Stimulated activated CD8-positive, alpha-beta memory T cell treated with anti-CD3 and anti-CD28 coated beads, Interleukin-4, amount 100 ng/mL, for 24 hours (primary cell): ENCODE data around the gene SRGAP3.

Experiments
- DNase-seq: peaks from one replicate; pipeline ENCODE4 v3.0.0-alpha.2; 2020; ENCODE audit warnings: low read depth

SRGAP3 gene

GRCh38 chr3:9143184-9143583 lies 106.3 kb downstream of the SRGAP3 start:
- DNase-seq, result no peak

DNA sequence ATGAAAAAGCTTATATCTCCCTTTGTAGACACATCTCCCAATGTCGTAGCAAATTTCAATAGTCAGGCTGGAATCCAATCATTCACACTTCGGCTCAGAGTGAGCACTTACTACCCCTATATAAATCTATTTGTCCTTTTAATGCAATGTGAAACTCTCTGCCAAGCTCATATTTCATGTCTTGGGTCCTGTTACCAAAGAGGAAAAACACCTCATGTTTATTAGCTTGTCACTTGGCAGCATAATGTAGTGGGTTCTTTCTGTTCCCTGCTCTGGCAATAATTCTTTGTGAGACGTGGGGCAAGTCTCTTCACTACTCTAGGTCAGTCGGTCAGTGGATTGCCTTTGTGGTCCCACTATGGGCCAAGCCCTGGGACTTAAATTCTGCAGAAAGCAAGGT lies 107.1 kb downstream of the SRGAP3 start:
- no peak for DNase-seq

- no peak for DNase-seq
Observed at GRCh38 chr3:9141928-9142289, 107.5 kb downstream of the SRGAP3 start.

DNA sequence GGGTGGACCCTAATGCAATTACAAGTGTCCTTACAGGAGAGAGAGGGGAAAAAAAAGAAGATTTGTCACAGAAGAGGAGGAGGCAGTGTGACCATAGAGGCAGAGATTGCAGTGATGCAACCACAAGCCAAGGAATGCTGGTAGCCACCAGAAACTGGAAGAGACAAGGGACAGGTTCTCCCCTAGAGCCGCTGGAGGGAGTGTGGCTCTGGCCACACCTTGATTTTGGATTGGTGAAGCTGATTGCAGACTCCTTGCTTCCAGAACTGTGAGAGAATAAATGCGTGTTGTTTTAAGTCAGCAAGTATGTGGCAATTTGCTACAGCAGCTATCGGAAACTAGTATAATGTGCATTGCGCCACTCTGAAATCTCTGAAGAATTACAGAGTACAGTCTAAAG lies 110.1 kb downstream of the SRGAP3 start:
- DNase-seq, result no peak

DNA sequence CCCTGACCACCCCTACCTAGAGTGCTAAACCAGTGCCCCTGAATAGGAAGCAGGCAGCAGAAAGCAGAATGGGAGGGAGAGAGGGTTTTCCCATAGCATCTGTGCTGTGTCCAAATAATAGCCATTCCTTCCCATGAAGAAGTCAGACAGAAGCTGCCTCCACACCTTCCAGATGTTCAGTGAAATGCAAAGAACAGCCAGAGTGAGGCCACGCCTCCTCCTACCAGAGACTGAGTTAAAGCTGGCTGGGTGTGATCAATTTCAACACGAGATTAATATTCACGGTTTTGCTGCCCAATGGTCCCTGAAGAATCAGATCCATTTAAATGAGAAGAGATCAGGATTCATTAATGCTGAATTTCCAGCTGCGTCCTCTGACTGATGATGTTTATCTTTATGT lies 111.8 kb downstream of the SRGAP3 start:
- DNase-seq, result no peak

GRCh38 chr3:9136746-9137465 lies 112.5 kb downstream of the SRGAP3 start:
- DNase-seq, result no peak

DNA sequence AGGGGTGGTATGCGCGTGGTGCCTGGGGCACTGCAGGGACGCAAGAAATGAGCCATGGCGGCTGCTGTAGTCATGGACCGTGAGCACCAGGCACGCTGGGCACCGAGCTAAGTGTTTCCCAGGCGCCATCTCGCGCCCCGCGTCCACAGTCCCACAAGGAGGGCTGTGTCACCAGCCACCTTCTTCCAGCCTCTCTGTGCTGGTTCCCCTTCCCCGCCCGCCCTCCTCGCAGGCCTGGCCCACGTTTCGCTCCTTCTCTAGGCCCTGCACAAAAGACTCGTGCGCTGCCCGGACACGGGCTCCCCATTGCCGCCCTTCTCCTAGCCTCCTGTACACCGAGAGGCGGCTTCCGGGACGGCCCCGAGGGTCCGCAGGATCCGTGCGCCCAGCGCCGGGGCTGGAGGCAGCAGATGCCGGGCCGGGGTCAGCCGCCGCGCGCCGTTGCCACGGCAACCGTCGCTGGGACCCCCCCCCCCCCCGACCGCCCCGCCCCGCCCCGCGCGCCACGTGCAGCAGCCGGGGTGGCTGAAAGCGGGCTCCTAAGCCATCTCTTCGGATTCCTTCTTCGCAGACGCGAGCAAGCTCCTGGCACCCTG lies 113.4 kb downstream of the SRGAP3 start:
- DNase-seq, result no peak

DNA sequence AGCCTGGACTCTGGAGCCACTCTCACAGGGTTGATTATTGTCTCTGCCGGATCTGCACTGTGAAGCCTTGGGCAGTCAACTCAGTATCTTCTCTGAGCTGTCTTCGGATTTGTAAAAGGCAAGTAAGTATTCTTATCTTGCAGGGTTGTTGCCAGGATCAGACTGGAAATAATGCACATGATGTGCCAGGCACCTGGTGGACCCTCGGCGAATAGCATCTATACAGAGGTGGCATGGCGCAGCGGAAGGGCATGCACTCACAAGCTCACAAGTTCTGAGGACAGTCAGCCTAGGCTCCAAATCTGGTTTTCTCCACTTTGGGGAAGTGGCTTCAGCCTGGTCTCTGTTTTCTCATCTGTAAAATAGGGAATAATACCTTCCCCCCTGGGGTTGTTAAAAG lies 113.9 kb downstream of the SRGAP3 start:
- no peak for DNase-seq

DNA sequence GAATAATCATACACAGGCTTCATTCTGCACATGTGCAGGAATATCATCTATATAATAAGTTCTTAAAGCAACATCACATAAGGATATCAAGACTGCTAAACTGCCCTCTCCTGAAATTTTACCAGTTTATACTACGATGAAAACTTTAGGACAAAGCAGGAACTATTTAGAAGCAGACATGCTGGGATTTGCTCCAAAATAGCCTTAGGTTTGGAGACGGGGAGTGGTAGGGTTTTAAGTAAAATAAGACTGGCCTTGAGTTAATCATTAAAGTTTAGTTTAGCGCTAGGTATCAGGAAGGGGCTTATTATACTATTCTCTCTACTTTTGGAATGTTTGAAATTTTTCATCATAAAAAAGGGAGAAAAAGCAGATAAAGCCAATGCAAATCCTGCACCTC lies 115.8 kb downstream of the SRGAP3 start:
- no peak for DNase-seq

GRCh38 chr3:9130345-9131305 lies 118.8 kb downstream of the SRGAP3 start:
- DNase-seq, result no peak

DNA sequence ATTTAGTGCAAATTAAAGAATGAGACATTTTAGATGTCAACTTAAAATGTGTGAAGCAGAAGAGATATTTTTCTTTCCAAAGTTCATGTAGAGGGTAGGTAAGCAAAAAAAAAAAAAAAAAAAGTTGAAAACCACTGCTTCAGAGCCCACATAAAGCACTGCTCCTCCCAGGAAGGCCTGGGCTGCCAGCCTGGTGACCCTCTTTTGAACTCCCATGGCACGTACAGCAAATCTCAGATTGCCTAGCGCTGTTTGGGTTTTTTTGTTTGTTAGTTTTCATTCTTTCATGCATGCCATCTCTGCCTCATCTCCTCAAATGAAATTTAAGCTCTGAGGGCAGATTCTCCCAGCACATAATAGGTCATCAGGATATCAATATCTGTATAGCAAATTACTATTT lies 120.1 kb downstream of the SRGAP3 start:
- DNase-seq, result no peak

DNA sequence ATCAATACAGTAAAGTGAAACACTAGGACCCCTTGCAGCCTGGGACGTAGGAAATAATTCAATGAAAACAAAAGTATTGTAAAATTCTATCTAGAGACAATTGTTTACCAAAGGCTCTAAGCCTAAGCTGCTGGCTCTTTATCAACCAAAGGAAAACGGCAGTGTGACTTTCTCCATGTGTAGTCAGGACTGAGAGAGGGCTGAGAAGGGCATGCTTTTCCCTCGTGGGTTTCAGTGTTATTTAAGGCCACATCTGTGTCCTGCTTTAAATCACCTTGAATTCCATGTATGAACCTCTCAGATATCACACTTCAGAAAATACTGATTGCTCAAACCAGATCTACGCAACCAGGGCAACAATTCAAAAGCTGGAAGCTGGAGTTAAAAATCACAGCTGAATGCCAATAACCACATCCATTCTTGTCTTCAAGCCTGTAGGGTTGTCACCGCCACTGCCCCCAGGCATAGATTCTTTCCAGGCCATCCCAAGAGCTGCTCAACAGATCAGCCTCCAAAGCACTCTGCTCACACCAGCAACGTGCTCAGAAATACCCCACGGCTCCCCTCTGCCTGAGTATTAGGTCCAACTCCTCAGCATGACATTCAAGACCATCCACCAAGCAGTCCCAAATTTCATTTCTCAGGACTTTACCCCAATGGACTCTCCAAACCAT lies 124.0 kb downstream of the SRGAP3 start:
- DNase-seq, result no peak

DNA sequence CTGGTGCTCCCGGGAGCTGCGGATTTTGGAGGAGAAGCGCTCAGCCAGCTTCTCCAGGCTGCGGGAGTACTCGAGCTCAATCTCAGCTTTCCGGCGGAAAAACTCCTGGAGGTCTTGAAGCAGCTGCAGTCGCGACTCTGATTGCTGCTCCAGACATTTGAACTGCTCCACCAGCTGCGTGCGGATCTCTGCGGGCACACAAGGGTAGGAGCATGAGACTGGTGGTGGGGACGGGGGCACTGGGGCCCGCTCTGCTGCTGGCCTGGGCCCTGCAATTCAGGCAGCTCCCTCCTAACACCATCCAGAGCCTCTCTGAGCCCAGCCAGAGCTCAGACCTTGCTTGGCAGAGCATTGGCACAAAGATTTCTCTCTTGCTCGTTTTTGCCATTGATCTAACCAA lies 124.7 kb downstream of the SRGAP3 start:
- no peak for DNase-seq

DNA sequence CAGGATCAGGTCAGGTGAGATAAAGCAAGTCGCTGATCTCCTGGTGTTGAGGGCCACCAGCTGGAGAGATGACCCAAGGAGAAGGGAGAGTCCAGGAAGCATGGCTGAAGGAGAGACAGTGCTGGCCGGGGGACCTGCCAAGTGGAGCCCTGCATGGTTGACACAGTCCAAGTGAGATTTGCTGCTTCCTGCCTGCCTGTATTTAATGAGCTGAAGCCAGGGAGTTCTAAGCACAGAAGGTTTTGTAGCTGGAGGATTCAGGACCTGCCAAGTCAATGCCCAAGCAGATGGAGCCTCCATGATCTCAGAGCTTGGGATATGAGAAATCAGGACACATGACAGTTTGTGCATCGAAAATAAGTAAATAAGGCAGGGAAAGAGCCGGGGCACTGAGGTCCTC lies 125.6 kb downstream of the SRGAP3 start:
- DNase-seq, result no peak

- no peak for DNase-seq
Observed at GRCh38 chr3:9122732-9123364, 126.6 kb downstream of the SRGAP3 start.

DNA sequence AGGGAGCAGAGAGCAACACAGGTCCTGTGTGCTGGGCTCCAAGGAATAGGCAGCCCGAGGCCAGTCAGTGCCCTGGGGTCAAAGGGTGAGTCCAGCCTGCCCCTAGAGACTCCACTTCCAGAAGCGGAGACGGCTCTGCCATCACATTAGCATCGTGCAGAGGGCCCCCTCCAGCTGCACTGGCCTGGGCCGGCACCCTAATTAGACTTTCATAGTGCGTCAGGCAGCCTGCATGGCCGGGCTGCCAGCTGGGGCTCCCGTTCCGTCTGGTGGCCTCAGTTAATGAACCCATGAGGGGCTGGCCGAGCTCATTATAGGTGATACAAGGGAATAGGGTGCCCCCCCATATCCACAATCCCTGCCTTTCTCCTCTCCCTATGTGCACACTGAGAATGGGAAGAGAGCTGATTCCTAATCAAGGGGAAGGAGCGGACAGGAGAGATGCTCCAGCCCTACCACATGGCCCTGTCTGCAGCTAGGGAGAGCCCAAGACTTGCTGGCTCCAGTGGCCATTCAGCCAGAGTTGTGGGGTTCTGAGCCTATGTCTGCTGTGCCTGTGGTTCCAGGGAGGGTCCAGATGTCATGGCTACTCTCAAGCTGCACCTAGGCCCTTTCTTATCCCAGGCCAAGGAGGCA lies 128.0 kb downstream of the SRGAP3 start:
- no peak for DNase-seq

GRCh38 chr3:9119331-9119730 lies 130.1 kb downstream of the SRGAP3 start:
- DNase-seq, result no peak

DNA sequence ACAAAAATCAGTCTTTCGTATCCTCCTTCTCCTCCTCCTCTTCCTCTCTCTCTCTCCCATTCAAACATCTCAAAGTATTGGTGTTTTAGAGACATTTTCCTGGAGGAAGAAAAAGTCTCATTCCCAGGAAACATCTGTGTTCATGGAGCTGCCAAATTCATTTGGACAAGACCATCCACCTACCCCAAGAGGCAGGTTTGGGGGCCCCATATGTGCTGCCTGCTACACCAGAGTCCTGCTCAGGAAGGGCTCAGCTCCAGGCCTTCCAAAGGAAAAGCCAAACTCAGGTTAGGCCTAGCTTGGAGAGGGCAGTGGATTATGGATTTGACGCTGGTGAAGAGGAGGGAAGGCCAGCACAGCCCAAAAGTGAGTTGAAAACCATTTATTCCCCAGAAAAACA lies 131.2 kb downstream of the SRGAP3 start:
- DNase-seq, result no peak

DNA sequence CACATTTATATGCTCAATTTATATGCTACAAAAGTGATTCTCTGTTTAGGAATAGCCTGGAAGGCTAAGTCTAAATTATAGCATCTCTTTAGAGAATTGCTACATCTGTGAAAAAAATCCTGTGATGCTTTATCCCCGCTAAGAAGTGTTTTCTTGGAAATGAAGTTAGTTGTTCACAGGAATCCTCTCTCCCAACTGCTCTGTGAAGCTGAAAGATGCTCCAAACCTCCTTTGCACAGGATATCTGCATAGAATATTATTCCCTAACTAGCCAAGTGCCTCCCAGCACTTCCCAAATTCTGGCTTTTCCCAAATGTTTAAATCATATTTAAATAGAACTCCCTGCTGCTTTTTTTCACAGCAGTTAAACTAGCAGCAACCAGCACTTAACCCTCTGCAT lies 132.2 kb downstream of the SRGAP3 start:
- DNase-seq, result no peak

DNA sequence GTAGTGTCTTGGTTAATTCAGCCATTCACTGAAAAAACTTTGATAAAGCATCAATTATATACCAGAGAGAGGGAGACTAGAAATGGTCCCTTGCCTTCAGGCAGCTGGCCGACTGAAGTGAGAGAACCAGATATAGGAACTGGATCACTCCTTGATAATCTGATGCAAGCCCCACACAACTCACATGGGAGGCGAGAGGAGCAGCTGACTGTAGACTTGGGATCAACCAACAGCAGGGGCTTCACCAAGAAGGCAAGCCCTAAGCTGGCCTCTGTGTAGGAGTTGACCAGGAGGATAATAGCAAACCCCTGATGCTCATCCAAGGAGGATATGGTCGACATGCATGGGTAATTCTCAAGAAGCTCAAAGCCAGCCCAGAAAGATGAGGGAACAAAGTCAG lies 133.1 kb downstream of the SRGAP3 start:
- DNase-seq, result no peak

DNA sequence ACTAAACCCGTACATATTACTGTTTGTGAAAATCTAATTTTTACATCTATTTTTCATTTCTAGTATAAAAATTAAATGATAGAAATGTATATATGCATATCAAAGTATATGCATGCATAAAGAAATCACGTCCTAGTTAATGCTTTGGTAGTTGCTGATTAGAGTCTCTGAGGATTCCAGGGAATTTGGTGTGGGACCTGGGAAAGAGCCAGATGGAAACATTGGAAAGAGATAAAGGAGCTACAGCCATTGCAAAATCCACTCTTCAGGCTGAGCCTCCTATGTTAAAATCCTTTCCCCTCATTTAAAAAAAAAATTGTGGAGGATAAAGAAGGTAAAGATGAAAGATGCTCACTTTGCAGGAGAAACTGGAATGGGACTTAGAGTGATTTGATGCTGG lies 134.1 kb downstream of the SRGAP3 start:
- DNase-seq, result no peak

DNA sequence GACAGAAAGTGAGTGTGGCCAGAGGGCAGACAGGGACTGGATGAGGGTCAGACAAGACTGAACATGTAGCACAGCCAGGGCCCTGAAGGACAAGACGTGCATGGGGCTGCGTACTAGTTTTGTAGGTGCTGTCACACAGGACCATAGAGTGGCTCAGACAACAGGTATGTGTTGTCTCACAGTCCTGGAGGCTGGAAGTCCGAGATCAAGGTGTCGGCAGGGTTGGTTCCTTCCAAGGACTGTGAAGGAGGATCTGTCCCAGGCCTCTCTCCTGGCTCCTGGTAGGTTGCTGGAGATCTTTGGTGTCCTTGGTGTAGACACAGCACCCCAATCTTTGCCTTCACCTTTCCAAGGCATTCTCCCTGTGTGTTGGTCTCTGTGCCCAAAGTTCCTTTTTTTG lies 136.4 kb downstream of the SRGAP3 start:
- DNase-seq, result no peak
